HG03558 (cell line): ENCODE results near the gene PAQR5.
"Not testable (repeated sequence)": the region's sequence is repeated elsewhere in the genome, so short reads cannot be mapped to it uniquely, and the experiment has no call there.

Experiments
- ATAC-seq: cut with Tn5 transposase; IDR thresholded peaks from one replicate; pipeline ENCODE4 v1.9.1; 2021; ENCODE audit warnings: moderate number of reproducible peaks; ENCODE audit not compliant: unreplicated experiment; ENCODE audit errors: extremely low read depth

PAQR5 gene

GRCh38 chr15:69314131-69314530 lies 15.4 kb downstream of the PAQR5 start:
- ATAC-seq = no peak

- ATAC-seq = no peak
Measured at GRCh38 chr15:69314736-69315135, 16.0 kb downstream of the PAQR5 start.

GRCh38 chr15:69315402-69316110 lies 16.8 kb downstream of the PAQR5 start:
- no peak for ATAC-seq

- ATAC-seq = no peak
Measured at GRCh38 chr15:69316291-69316690, 17.6 kb downstream of the PAQR5 start.

GRCh38 chr15:69317392-69317841 lies 18.7 kb downstream of the PAQR5 start:
- no peak for ATAC-seq

GRCh38 chr15:69318033-69318432 lies 19.3 kb downstream of the PAQR5 start:
- ATAC-seq = no peak

GRCh38 chr15:69319384-69320375 lies 21.0 kb downstream of the PAQR5 start:
- no peak for ATAC-seq

- no peak for ATAC-seq
Measured at GRCh38 chr15:69320977-69321554, 22.4 kb downstream of the PAQR5 start.

- no peak for ATAC-seq
Measured at GRCh38 chr15:69323893-69324430, 25.2 kb downstream of the PAQR5 start.

GRCh38 chr15:69324565-69324964 lies 25.9 kb downstream of the PAQR5 start:
- ATAC-seq = no peak

- ATAC-seq = no peak
Measured at GRCh38 chr15:69325456-69325971, 26.8 kb downstream of the PAQR5 start.

- no peak for ATAC-seq
Measured at GRCh38 chr15:69328080-69328479, 29.4 kb downstream of the PAQR5 start.

GRCh38 chr15:69328739-69329138 lies 30.0 kb downstream of the PAQR5 start:
- no peak for ATAC-seq

GRCh38 chr15:69337138-69337537 lies 38.4 kb downstream of the PAQR5 start:
- ATAC-seq = no peak

GRCh38 chr15:69338535-69339213 lies 40.0 kb downstream of the PAQR5 start:
- no peak for ATAC-seq

- ATAC-seq = not testable (repeated sequence)
Measured at GRCh38 chr15:69339214-69339543, 40.5 kb downstream of the PAQR5 start.

GRCh38 chr15:69340243-69340900 lies 41.7 kb downstream of the PAQR5 start:
- no peak for ATAC-seq

- no peak for ATAC-seq
Measured at GRCh38 chr15:69341356-69341755, 42.6 kb downstream of the PAQR5 start.

GRCh38 chr15:69342460-69343076 lies 43.9 kb downstream of the PAQR5 start:
- no peak for ATAC-seq
